HCT116 (cell line): ENCODE results near the gene CAMKMT. TPM values are rescaled to one million over a fixed set of nuclear protein-coding genes. Genes with fewer than 3 reads are reported as not detected.

Source experiments
- ATAC-seq: fragments of 200-7000 bp; cut with Tn5 transposase; 2 replicates; pipeline ENCODE4 v1.9.1; 2020; ENCODE audit warnings: mild to moderate bottlenecking, moderate library complexity
- BruUV-seq: library from RNA; stranded (reverse); fragments of 400-500 nt; replicated peaks from 2 replicates; lab custom pipeline; 2021; lab: Mats Ljungman, UMichigan
- CTCF ChIA-PET: fragments of 300-600 bp; sonication (Branson Sonifier 250); formaldehyde crosslinking; loops from one replicate; lab custom pipeline; 2021; ENCODE audit warnings: antibody characterized with exemption; lab: Charles Lee
- POLR2A ChIA-PET: fragments of 300-600, 350-600 bp; sonication (Branson Sonifier 250); formaldehyde crosslinking; loops from one replicate; lab custom pipeline; 2021; ENCODE audit warnings: antibody characterized with exemption; lab: Charles Lee
- RAD21 ChIA-PET, 2 experiments: fragments of 300-600 bp; sonication (Branson Sonifier 250); formaldehyde crosslinking; loops; one replicate each; lab custom pipeline; 2023; ENCODE audit warnings: low total read pairs in 2 of 2; ENCODE audit not compliant: uncharacterized antibody in 2 of 2, unreplicated experiment in 2 of 2, low non-redundant PET in 1 of 2; lab: Charles Lee
- DNase-seq: peaks from one replicate; pipeline ENCODE4 v3.0.0-alpha.2; 2010; ENCODE audit warnings: low read depth, low spot score
- H2AFZ ChIP-seq: fragments of 200-600 bp; shearing (Covaris generic), sonication (generic); 2 replicates; pipeline ENCODE4 v1.6.1; 2017; ENCODE audit warnings: low read depth, mixed run types, mixed read lengths, antibody characterized with exemption, low read length; ENCODE audit not compliant: poor library complexity, severe bottlenecking
- H3K27ac ChIP-seq: 2 replicates; pipeline ENCODE4 v1.5.1; 2012; ENCODE audit warnings: low read depth, low read length
- H3K27me3 ChIP-seq: fragments of 200-600 bp; sonication (generic); 2 replicates; pipeline ENCODE4 v1.6.1; 2016; ENCODE audit warnings: mixed run types, low read length, mixed read lengths; ENCODE audit not compliant: insufficient read depth
- H3K36me3 ChIP-seq, 2 experiments: fragments of 200-500 bp in 1 of 2; fragments of 200-600 bp in 1 of 2; sonication (Bioruptor generic) in 1 of 2; sonication (generic) in 1 of 2; 2 replicates each; pipeline versions ENCODE4 v1.5.1 to v1.6.1; 2014 to 2016; ENCODE audit warnings: low read length in 2 of 2, inconsistent platforms in 1 of 2, mixed read lengths in 1 of 2, mixed run types in 1 of 2; ENCODE audit not compliant: insufficient read depth in 2 of 2, control insufficient read depth in 1 of 2
- H3K4me1 ChIP-seq, 2 experiments: fragments of 200-600 bp in 1 of 2; sonication (generic) in 1 of 2; 2 replicates each; pipeline versions ENCODE4 v1.5.1 to v1.6.1; 2012 to 2017; ENCODE audit warnings: low read length in 2 of 2, inconsistent platforms in 1 of 2, mild to moderate bottlenecking in 1 of 2, mixed read lengths in 1 of 2, mixed run types in 1 of 2, moderate library complexity in 1 of 2; ENCODE audit not compliant: insufficient read depth in 2 of 2, control insufficient read depth in 1 of 2
- H3K4me2 ChIP-seq: fragments of 200-600 bp; sonication (generic); 2 replicates; pipeline ENCODE4 v1.6.1; 2017; ENCODE audit warnings: mixed run types, low read length, mixed read lengths
- H3K4me3 ChIP-seq, 2 experiments: fragments of 200-600 bp in 1 of 2; sonication (generic) in 1 of 2; replicated peaks in 1 of 2; 2 replicates each; pipeline ENCODE4 v1.5.1; 2011 to 2016; ENCODE audit warnings: low read length in 2 of 2, control low read depth in 1 of 2, low read depth in 1 of 2, mild to moderate bottlenecking in 1 of 2, mixed read lengths in 1 of 2, mixed run types in 1 of 2
- H3K79me2 ChIP-seq: fragments of 200-600 bp; sonication (generic); 2 replicates; pipeline ENCODE4 v1.6.1; 2017; ENCODE audit warnings: mild to moderate bottlenecking, mixed run types, low read length, moderate library complexity, mixed read lengths; ENCODE audit not compliant: insufficient read depth
- H3K9ac ChIP-seq: fragments of 200-600 bp; sonication (generic); 2 replicates; pipeline ENCODE4 v1.6.1; 2016; ENCODE audit warnings: low read length, mixed read lengths
- H3K9me2 ChIP-seq: fragments of 200-600 bp; sonication (generic), shearing (Covaris generic); 2 replicates; pipeline ENCODE4 v1.6.1; 2017; ENCODE audit warnings: mixed run types, mild to moderate bottlenecking, moderate library complexity; ENCODE audit not compliant: insufficient read depth
- H3K9me3 ChIP-seq, 2 experiments: fragments of 200-500 bp in 1 of 2; fragments of 200-600 bp in 1 of 2; sonication (Bioruptor generic) in 1 of 2; sonication (generic) in 1 of 2; 2 replicates each; pipeline ENCODE4 v1.6.1; 2014 to 2017; ENCODE audit warnings: low read length in 2 of 2, mixed read lengths in 2 of 2, inconsistent platforms in 1 of 2, low read depth in 1 of 2, mild to moderate bottlenecking in 1 of 2, mixed run types in 1 of 2, moderate library complexity in 1 of 2; ENCODE audit not compliant: control insufficient read depth in 1 of 2, insufficient read depth in 1 of 2
- H4K20me1 ChIP-seq: fragments of 200-600 bp; sonication (generic), shearing (Covaris generic); 2 replicates; pipeline ENCODE4 v1.6.1; 2017; ENCODE audit warnings: mixed run types, mild to moderate bottlenecking, moderate library complexity; ENCODE audit not compliant: insufficient read depth
- CBX3 ChIP-seq: IDR thresholded peaks from 2 replicates; pipeline ENCODE4 v1.6.1; 2012; ENCODE audit warnings: low read depth
- EGR1 ChIP-seq: IDR thresholded peaks from 2 replicates; pipeline ENCODE4 v1.6.1; 2012; ENCODE audit warnings: low read depth
- ELF1 ChIP-seq: IDR thresholded peaks from 2 replicates; pipeline ENCODE4 v1.6.1; 2012; ENCODE audit warnings: low read depth, borderline replicate concordance
- EZH2 ChIP-seq: fragments of 200-600 bp; sonication (generic); IDR thresholded peaks from 2 replicates; pipeline ENCODE4 v1.6.1; 2017; ENCODE audit warnings: antibody characterized with exemption, mixed run types
- EZH2phosphoT487 ChIP-seq: fragments of 200-600 bp; IDR thresholded peaks from 2 replicates; pipeline ENCODE4 v1.6.1; 2018; ENCODE audit warnings: antibody characterized with exemption, borderline replicate concordance
- FOSL1 ChIP-seq: IDR thresholded peaks from 2 replicates; pipeline ENCODE4 v1.6.1; 2012; ENCODE audit warnings: low read depth
- POLR2A ChIP-seq: IDR thresholded peaks from 2 replicates; pipeline ENCODE4 v1.7.0; 2011; ENCODE audit warnings: borderline replicate concordance; ENCODE audit not compliant: insufficient read depth, insufficient read length; ENCODE audit errors: extremely low read depth
- POLR2AphosphoS5 ChIP-seq: IDR thresholded peaks from 2 replicates; pipeline ENCODE4 v1.6.1; 2011; ENCODE audit warnings: mild to moderate bottlenecking, low read depth, low read length, moderate library complexity
- SIN3A ChIP-seq: IDR thresholded peaks from 2 replicates; pipeline ENCODE4 v1.6.1; 2012; ENCODE audit warnings: low read depth
- SP1 ChIP-seq: IDR thresholded peaks from 2 replicates; pipeline ENCODE4 v1.6.1; 2012; ENCODE audit warnings: low read depth
- intact Hi-C: fragments of 100-400 bp; cut with micrococcal nuclease; formaldehyde crosslinking; loops from 2 replicates; pipeline ENCODE4 v1.10.0; 2022
- total RNA-seq: library from RNA; stranded (reverse); gene quantifications from one replicate; pipeline ENCODE4 v1.2.1, GENCODE V29; 2021; ENCODE audit not compliant: unreplicated experiment
- TF ChIP-seq, protein P1 (sequence below): IDR thresholded peaks from 2 replicates; pipeline ENCODE4 v1.6.1; 2011; ENCODE audit warnings: mild to moderate bottlenecking, low read length, moderate library complexity; ENCODE audit not compliant: insufficient replicate concordance; ENCODE audit errors: extremely low read depth
- TF ChIP-seq, protein P2 (sequence below): IDR thresholded peaks from 2 replicates; pipeline ENCODE4 v1.6.1; 2012

Gene CAMKMT
- total RNA-seq, 1 experiment from 2014 or later: 10.6 TPM

DNA sequence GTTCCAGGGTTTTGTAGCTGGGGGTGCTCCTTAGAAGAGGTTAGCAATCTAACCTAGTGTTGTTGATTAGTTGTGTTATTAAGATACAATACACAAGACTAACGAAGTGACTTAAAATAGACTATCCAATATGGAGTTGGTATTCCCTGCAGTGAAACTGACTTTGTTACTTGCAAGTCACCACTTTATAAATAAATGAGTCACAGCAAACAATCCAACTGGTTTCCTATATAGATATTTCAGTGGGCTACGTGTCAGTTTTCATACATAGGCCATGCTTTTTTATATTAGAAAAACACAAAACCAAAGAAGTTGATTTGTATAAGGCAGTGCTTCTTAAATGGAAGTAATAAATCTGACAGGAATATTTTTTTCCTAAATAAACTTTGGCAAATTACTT, 274.0 kb downstream of the CAMKMT start (continued):
- TF ChIP-seq, protein P1, sequence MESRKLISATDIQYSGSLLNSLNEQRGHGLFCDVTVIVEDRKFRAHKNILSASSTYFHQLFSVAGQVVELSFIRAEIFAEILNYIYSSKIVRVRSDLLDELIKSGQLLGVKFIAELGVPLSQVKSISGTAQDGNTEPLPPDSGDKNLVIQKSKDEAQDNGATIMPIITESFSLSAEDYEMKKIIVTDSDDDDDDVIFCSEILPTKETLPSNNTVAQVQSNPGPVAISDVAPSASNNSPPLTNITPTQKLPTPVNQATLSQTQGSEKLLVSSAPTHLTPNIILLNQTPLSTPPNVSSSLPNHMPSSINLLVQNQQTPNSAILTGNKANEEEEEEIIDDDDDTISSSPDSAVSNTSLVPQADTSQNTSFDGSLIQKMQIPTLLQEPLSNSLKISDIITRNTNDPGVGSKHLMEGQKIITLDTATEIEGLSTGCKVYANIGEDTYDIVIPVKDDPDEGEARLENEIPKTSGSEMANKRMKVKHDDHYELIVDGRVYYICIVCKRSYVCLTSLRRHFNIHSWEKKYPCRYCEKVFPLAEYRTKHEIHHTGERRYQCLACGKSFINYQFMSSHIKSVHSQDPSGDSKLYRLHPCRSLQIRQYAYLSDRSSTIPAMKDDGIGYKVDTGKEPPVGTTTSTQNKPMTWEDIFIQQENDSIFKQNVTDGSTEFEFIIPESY: no peak
- TF ChIP-seq EGR1: no peak
- no peak for TF ChIP-seq ELF1
- no peak for TF ChIP-seq CBX3
- TF ChIP-seq POLR2AphosphoS5: no peak
- no peak for TF ChIP-seq POLR2A
- TF ChIP-seq SIN3A: no peak
- no peak for TF ChIP-seq EZH2phosphoT487
- TF ChIP-seq EZH2: no peak
- no peak for TF ChIP-seq SP1

DNA sequence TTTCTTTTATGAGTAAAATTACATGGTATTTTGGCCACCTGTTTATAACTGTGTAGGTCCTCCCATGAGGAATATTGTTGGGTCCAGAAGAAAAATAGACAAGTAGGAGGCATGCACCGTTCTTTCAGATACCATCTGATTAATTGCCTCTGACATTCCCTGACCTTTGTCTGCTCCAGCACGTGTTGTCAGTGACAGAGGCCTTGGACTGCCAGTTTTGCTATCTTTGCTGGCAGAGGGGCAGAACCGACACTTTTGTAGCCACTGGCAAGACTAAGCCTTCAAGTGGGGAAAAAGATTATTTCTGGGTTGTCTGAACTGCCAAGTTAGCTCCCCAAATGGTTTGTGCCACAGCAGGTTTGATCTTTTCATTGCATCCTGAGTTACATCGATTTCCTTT, 276.9 kb downstream of the CAMKMT start:
- no peaks in the 10 kb centered on the region for H3K79me2 ChIP-seq
- H3K9ac ChIP-seq: no peak overlapping the region
- no peaks in the 10 kb centered on the region; a peak in 1 of 4 replicates for H3K9me3 ChIP-seq
- DNase-seq (no peak), ATAC-seq (no peak)
- no peak overlapping the region for H3K4me3 ChIP-seq
- RAD21 ChIA-PET: no interaction called here
- no peaks in the 10 kb centered on the region for H3K4me1 ChIP-seq
- no peak overlapping the region for H3K27ac ChIP-seq
- no peak overlapping the region for H3K4me2 ChIP-seq
- no TSS peak for BruUV-seq
- POLR2A ChIA-PET: no interaction called here
- H4K20me1 ChIP-seq: no peaks in the 10 kb centered on the region
- no peaks in the 10 kb centered on the region for H3K27me3 ChIP-seq
- intact Hi-C loops: no loop called here
- H2AFZ ChIP-seq: no peak overlapping the region
- TF ChIP-seq, protein P2, sequence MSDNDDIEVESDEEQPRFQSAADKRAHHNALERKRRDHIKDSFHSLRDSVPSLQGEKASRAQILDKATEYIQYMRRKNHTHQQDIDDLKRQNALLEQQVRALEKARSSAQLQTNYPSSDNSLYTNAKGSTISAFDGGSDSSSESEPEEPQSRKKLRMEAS: no peak
- TF ChIP-seq, protein P1: no peak
- no peak for TF ChIP-seq ELF1
- TF ChIP-seq EZH2: no peak
- no peak for TF ChIP-seq FOSL1
- H3K36me3 ChIP-seq: no peaks in the 10 kb centered on the region
- no peaks in the 10 kb centered on the region for H3K9me2 ChIP-seq
- CTCF ChIA-PET: interaction anchor here (1.0 kb wide), 1 partner anchor 159 kb away, joined by 4 read pairs; no protein-coding TSS in a partner anchor
